ENCODE data around the gene KLHDC9. TPM values are rescaled to one million over a fixed set of nuclear protein-coding genes. Genes with fewer than 3 reads are reported as not detected.

The KLHDC9 gene
- total RNA-seq, 4 donors from 2014 or later = 0.51 to 12.1 (median 3.4) TPM

DNA sequence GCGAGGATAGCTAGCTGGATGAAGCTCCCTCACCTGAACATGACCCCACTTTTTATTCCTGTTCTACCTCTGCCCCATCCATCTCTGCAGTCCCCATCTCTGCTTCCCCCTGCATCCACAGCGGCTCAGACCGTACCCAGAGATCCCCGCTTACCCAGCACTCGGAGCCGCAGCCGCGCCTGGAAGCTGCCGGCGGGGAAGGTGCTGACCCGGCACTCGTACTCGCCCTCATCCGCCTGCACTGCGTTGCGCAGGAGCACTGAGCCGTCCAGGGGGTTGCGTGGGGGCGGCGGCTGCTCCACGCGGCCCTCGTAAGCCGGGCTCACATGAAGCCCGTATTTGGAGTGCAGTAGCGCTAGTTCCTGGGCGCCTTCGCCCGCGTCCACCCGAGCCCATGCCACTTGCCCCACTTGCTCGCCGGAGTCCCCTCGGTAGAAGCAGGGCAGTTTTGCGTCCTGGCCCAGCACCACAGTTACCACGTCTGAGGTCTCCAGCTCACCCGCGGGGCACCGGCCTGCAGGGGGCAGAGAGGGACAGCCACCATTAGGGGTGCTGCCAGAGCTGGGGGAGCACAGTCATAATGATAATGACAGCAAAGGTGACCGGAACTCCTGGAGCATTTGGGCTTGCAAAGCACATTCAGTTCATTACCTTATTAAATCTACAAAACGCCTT is 18.6 kb upstream of the KLHDC9 start:
- H3K4me3 ChIP-seq = no peak overlapping the region
- no peaks in the 10 kb centered on the region for H3K9me3 ChIP-seq
- TF ChIP-seq POLR2A (IDR thresholded peaks at IDR 0.05) (no peak), CTCF (IDR thresholded peaks at IDR 0.05) (no peak)
- no peaks in the 10 kb centered on the region for H3K4me1 ChIP-seq
- no peaks in the 10 kb centered on the region for H3K36me3 ChIP-seq
- no peak for DNase-seq
- no peaks in the 10 kb centered on the region for H3K27me3 ChIP-seq
- intact Hi-C loops (cut with DNase I; ENCODE audit: low total_unique reads) = no loop called here
- H3K27ac ChIP-seq = no peak overlapping the region

GRCh38 chr1:161080441-161081405 is 17.4 kb upstream of the KLHDC9 start:
- no peaks in the 10 kb centered on the region for H3K36me3 ChIP-seq
- no peaks in the 10 kb centered on the region for H3K9me3 ChIP-seq
- no peak overlapping the region for H3K4me3 ChIP-seq
- H3K27me3 ChIP-seq = no peaks in the 10 kb centered on the region
- no peak for TF ChIP-seq POLR2A (IDR thresholded peaks at IDR 0.05)
- no peak for TF ChIP-seq CTCF (IDR thresholded peaks at IDR 0.05)
- no peak overlapping the region for H3K27ac ChIP-seq
- DNase-seq = no peak
- intact Hi-C loops (cut with DNase I; ENCODE audit: low total_unique reads) = no loop called here
- no peaks in the 10 kb centered on the region for H3K4me1 ChIP-seq

GRCh38 chr1:161081519-161081918 is 16.6 kb upstream of the KLHDC9 start:
- intact Hi-C loops (cut with DNase I; ENCODE audit: low total_unique reads) = no loop called here
- no peaks in the 10 kb centered on the region for H3K36me3 ChIP-seq
- H3K27ac ChIP-seq = no peak overlapping the region
- no peaks in the 10 kb centered on the region for H3K27me3 ChIP-seq
- DNase-seq = no peak
- no peaks in the 10 kb centered on the region for H3K9me3 ChIP-seq
- no peak for TF ChIP-seq POLR2A (IDR thresholded peaks at IDR 0.05)
- no peak for TF ChIP-seq CTCF (IDR thresholded peaks at IDR 0.05)
- H3K4me3 ChIP-seq = no peak overlapping the region
- H3K4me1 ChIP-seq = no peaks in the 10 kb centered on the region

GRCh38 chr1:161082483-161082882 is 15.7 kb upstream of the KLHDC9 start:
- TF ChIP-seq POLR2A (IDR thresholded peaks at IDR 0.05) = no peak
- TF ChIP-seq CTCF (IDR thresholded peaks at IDR 0.05) = no peak
- Histone ChIP-seq H3K4me3 (no peak overlapping the region), H3K9me3 (no peaks in the 10 kb centered on the region), H3K27me3 (no peaks in the 10 kb centered on the region), H3K4me1 (no peaks in the 10 kb centered on the region), H3K36me3 (no peaks in the 10 kb centered on the region), H3K27ac (no peak overlapping the region)
- intact Hi-C loops (cut with DNase I; ENCODE audit: low total_unique reads) = no loop called here
- DNase-seq = no peak
